Measurements from ENCODE around the gene RNU4-1. TPM values are rescaled to one million over a fixed set of nuclear protein-coding genes. Genes with fewer than 3 reads are reported as not detected.

RNU4-1 gene
- total and polyA plus RNA-seq, 3 experiments from 2014 or later: 628 to 678 TPM; not detected in 1

DNA sequence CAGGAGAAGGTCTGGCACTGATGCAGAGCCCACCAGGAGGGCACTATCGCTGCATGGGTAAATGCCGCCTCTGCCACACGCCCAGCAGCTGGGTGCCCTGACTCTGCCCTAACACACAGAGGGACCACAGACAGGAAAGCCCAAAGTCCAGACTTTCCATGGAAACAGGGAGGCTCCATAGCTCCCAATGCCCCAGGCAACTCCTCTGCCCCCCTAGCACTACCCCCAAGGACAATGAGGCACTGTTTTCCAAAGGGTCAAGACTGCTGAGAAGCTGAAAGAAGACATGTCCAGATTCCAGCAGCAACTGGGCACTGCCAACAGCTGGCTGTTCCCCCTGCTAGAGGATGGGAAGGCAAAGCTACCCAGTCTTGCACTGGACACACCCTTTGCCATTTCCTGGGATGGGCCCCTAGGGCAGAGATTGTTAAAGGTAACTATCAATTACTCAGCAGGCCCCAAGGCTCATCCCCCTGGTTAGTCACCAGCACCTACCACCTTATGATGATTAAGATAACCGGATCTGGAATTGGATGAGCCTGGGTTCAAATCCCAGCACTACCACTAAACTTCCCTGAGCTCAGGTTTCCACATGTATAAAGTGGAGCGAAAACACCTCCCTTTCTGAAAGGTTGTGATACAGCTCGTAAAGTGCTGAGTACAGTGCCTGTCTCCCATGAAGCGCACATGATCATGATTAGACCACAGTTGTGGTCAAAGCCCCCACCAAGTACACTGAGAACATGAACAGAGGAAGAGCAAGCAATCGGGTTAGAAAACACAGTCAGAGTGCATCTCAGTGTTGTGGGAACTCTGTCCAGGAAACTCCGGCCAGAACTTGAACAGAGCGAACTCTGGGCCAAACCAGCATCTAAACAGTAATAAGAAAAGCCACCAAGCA lies 30.8 kb downstream of the RNU4-1 start:
- Mint-ChIP-seq H3K9me3 (peaks cover 0 to 2% (median 0%) of the 10 kb centered on the region in 5 donors), H3K4me3 (peak overlapping the region; percentile 82 to 98 (median 94)), H3K4me1 (peaks cover 71 to 82% (median 73%) of the 10 kb centered on the region in 3 donors), H3K36me3 (peaks cover 0 to 34% (median 12%) of the 10 kb centered on the region in 3 donors), H3K27ac (peak overlapping the region; percentile 59 to 98 (median 91)), H3K27me3 (peaks cover 0 to 2% of the 10 kb centered on the region in 2 donors)
- H3K27ac ChIP-seq (ENCODE audit: low read depth, low read length): peak overlapping the region; percentile 34
- H3K9me3 ChIP-seq (ENCODE audit: low read length): no peaks in the 10 kb centered on the region
- DNase-seq: peak in 2 of 5 donors; percentile 40 to 57
- no peaks in the 10 kb centered on the region for H3K27me3 ChIP-seq (ENCODE audit: insufficient read depth, low read length, poor library complexity, severe bottlenecking)
- H3K4me3 ChIP-seq (ENCODE audit: low read length): peak overlapping the region; percentile 97
- H3K36me3 ChIP-seq (ENCODE audit: insufficient read depth, low read length): peaks cover 3% of the 10 kb centered on the region
- ChIA-PET POLR2A (interaction anchor here (0.5 to 6.7 kb wide), 6 partner anchors 11 to 61 kb away, joined by 3 to 101 read pairs (median 10); partner anchors contain the start of genes RNU4-1, RNU4-2 and RPLP0), CTCF (interaction anchor here (1.0 to 34.4 kb wide), 5 partner anchors 10 to 386 kb away, joined by 3 to 727 read pairs (median 120); partner anchors contain the start of gene RPLP0)
- peaks cover 77% of the 10 kb centered on the region for H3K4me1 ChIP-seq (ENCODE audit: insufficient read depth, low read length)

DNA sequence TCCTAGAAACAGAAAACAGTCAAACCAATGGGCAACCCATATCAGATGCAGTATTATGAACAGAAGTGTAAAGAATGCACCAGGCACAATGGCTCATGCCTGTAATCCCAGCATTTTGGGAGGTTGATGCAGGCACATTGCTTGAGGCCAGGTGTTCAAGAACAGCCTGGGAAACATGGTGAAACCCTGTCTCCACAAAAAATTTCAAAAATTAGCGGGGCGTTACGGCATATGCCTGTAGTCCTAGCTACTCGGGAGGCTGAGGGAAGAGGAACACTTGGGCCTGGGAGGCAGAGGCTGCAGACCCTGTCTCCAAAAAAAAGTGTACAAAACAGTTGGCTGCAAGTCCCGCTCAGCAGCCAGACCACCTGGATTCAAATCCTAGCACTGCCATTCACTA lies 32.4 kb downstream of the RNU4-1 start:
- no peaks in the 10 kb centered on the region for H3K9me3 Mint-ChIP-seq
- Histone ChIP-seq H3K36me3 (ENCODE audit: insufficient read depth, low read length) (peaks cover 3% of the 10 kb centered on the region), H3K27me3 (ENCODE audit: insufficient read depth, low read length, poor library complexity, severe bottlenecking) (no peaks in the 10 kb centered on the region), H3K4me3 (ENCODE audit: low read length) (no peak overlapping the region), H3K9me3 (ENCODE audit: low read length) (no peaks in the 10 kb centered on the region), H3K4me1 (ENCODE audit: insufficient read depth, low read length) (peaks cover 88% of the 10 kb centered on the region), H3K27ac (ENCODE audit: low read depth, low read length) (no peak overlapping the region)
- peaks cover 81 to 94% (median 85%) of the 10 kb centered on the region in 3 donors for H3K4me1 Mint-ChIP-seq
- peak overlapping the region; percentile 12 to 93 (median 80) for H3K27ac Mint-ChIP-seq
- no peaks in the 10 kb centered on the region for H3K27me3 Mint-ChIP-seq
- H3K36me3 Mint-ChIP-seq: peaks cover 0 to 42% (median 14%) of the 10 kb centered on the region in 3 donors
- H3K4me3 Mint-ChIP-seq: peak overlapping the region; percentile 24 to 94 (median 64)
- CTCF ChIA-PET: interaction anchor here (3.7 to 34.4 kb wide), 4 partner anchors 8 to 60 kb away, joined by 19 to 727 read pairs (median 133); partner anchors contain the start of gene RPLP0
- DNase-seq: no peak
- POLR2A ChIA-PET: interaction anchor here (0.6 to 6.7 kb wide), 3 partner anchors 9 to 418 kb away, joined by 4 to 101 read pairs (median 96); no protein-coding TSS in a partner anchor

- H3K9me3 Mint-ChIP-seq: no peaks in the 10 kb centered on the region
- Histone ChIP-seq H3K4me1 (ENCODE audit: insufficient read depth, low read length) (peaks cover 92% of the 10 kb centered on the region), H3K9me3 (ENCODE audit: low read length) (no peaks in the 10 kb centered on the region), H3K4me3 (ENCODE audit: low read length) (no peak overlapping the region), H3K36me3 (ENCODE audit: insufficient read depth, low read length) (peaks cover 6% of the 10 kb centered on the region), H3K27me3 (ENCODE audit: insufficient read depth, low read length, poor library complexity, severe bottlenecking) (no peaks in the 10 kb centered on the region), H3K27ac (ENCODE audit: low read depth, low read length) (no peak overlapping the region)
- H3K4me3 Mint-ChIP-seq: peak overlapping the region in 6 of 7 donors; percentile 8 to 94 (median 58)
- H3K4me1 Mint-ChIP-seq: peaks cover 87 to 96% (median 92%) of the 10 kb centered on the region in 3 donors
- ChIA-PET POLR2A (interaction anchor here (0.5 to 0.6 kb wide), 2 partner anchors 14 to 90 kb away, joined by 6 to 7 read pairs; no protein-coding TSS in a partner anchor), CTCF (interaction anchor here (1.0 to 34.4 kb wide), 3 partner anchors 7 to 34 kb away, joined by 4 to 727 read pairs (median 146); no protein-coding TSS in a partner anchor)
- no peak for DNase-seq
- peaks cover 7 to 44% (median 19%) of the 10 kb centered on the region in 3 donors for H3K36me3 Mint-ChIP-seq
- no peaks in the 10 kb centered on the region for H3K27me3 Mint-ChIP-seq
- H3K27ac Mint-ChIP-seq: peak overlapping the region; percentile 63 to 91 (median 78)
Observed at GRCh38 chr12:120259418-120260202, 33.4 kb downstream of the RNU4-1 start.

DNA sequence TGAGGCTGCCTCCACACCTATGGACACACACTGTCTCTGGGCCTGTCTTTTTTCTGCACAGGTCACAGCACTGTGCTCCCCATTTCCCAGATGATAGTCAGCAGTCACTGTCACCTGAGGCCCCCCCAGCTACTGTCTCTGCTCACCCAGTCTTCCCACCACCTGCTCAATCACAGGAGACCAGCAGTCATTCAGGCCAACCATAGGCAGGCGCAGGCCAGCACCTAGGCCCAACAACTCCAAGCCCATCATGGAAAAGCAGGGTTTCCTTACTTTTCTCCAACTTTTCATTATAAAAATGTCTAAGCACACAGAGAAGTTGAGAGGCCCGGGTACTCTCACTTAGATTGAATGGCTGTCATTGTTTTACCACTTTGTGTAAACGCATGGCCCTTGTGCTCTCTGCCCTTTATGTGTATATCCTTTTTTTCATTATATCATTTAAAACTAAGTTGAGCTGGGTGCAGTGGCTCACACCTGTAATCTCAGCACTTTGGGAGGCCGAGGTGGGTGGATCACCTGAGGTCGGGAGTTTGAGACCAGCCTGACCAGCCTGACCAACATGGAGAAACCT lies 34.6 kb downstream of the RNU4-1 start:
- peaks cover 8 to 42% (median 24%) of the 10 kb centered on the region in 3 donors for H3K36me3 Mint-ChIP-seq
- CTCF ChIA-PET: interaction anchor here (1.2 to 34.4 kb wide), 2 partner anchors 33 to 57 kb away, joined by 4 to 727 read pairs; partner anchors contain the start of gene RPLP0
- H3K27ac Mint-ChIP-seq: peak overlapping the region; percentile 52 to 98 (median 82)

GRCh38 chr12:120257041-120257821 lies 35.8 kb downstream of the RNU4-1 start:
- Histone ChIP-seq H3K9me3 (ENCODE audit: low read length) (no peaks in the 10 kb centered on the region), H3K4me3 (ENCODE audit: low read length) (no peak overlapping the region), H3K27ac (ENCODE audit: low read depth, low read length) (no peak overlapping the region), H3K27me3 (ENCODE audit: insufficient read depth, low read length, poor library complexity, severe bottlenecking) (no peaks in the 10 kb centered on the region), H3K36me3 (ENCODE audit: insufficient read depth, low read length) (peaks cover 5% of the 10 kb centered on the region), H3K4me1 (ENCODE audit: insufficient read depth, low read length) (peaks cover 93% of the 10 kb centered on the region)
- Mint-ChIP-seq H3K4me3 (peak overlapping the region in 5 of 7 donors; percentile 11 to 58 (median 28)), H3K27me3 (no peaks in the 10 kb centered on the region), H3K27ac (peak overlapping the region; percentile 65 to 98 (median 83)), H3K4me1 (peaks cover 84 to 96% (median 95%) of the 10 kb centered on the region in 3 donors), H3K36me3 (peaks cover 8 to 39% (median 17%) of the 10 kb centered on the region in 3 donors), H3K9me3 (no peaks in the 10 kb centered on the region)
- ChIA-PET POLR2A (interaction anchor here (1.0 kb wide), 1 partner anchor 9 kb away, joined by 3 read pairs; the partner anchor contains the start of gene PXN), CTCF (interaction anchor here (0.8 to 34.4 kb wide), 8 partner anchors 7 to 56 kb away, joined by 3 to 727 read pairs (median 4); partner anchors contain the start of genes PXN, RNU4-2 and RPLP0)
- no peak for DNase-seq

More for the DNA sequence above, 34.6 kb downstream of the RNU4-1 start:
- H3K27me3 Mint-ChIP-seq: no peaks in the 10 kb centered on the region
- Histone ChIP-seq H3K9me3 (ENCODE audit: low read length) (no peaks in the 10 kb centered on the region), H3K27ac (ENCODE audit: low read depth, low read length) (no peak overlapping the region), H3K36me3 (ENCODE audit: insufficient read depth, low read length) (peaks cover 5% of the 10 kb centered on the region), H3K27me3 (ENCODE audit: insufficient read depth, low read length, poor library complexity, severe bottlenecking) (no peaks in the 10 kb centered on the region), H3K4me1 (ENCODE audit: insufficient read depth, low read length) (peaks cover 93% of the 10 kb centered on the region), H3K4me3 (ENCODE audit: low read length) (no peak overlapping the region)
- peaks cover 85 to 96% (median 95%) of the 10 kb centered on the region in 3 donors for H3K4me1 Mint-ChIP-seq
- H3K9me3 Mint-ChIP-seq: no peaks in the 10 kb centered on the region
- POLR2A ChIA-PET: interaction anchor here (0.6 kb wide), 1 partner anchor 13 kb away, joined by 7 read pairs; no protein-coding TSS in a partner anchor
- no peak for DNase-seq
- H3K4me3 Mint-ChIP-seq: peak overlapping the region; percentile 20 to 75 (median 32)

DNA sequence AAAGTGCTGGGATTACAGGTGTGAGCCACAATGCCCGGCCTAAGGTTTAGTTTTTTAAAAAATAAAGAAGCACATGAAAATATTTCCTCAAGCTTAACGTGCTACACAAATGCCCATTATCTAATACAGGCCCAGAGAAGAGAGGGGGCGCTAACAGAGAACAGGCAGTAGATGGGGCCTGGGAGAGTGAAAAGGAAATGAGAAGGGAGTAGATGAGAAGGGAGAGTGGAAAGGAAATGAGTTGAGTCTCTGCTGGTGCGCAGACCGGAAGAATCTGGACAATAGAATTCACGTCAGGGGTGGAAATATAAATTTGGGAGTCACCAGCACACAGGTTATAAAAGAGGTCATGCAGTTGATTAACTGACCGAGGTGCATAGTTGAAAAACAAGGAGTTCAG lies 38.2 kb downstream of the RNU4-1 start:
- Mint-ChIP-seq H3K4me3 (peak overlapping the region; percentile 20 to 69 (median 49)), H3K27ac (peak overlapping the region; percentile 77 to 98 (median 94)), H3K36me3 (peaks cover 8 to 29% (median 15%) of the 10 kb centered on the region in 3 donors), H3K4me1 (peaks cover 80 to 96% (median 93%) of the 10 kb centered on the region in 3 donors), H3K27me3 (no peaks in the 10 kb centered on the region), H3K9me3 (no peaks in the 10 kb centered on the region)
- Histone ChIP-seq H3K36me3 (ENCODE audit: insufficient read depth, low read length) (peaks cover 5% of the 10 kb centered on the region), H3K4me3 (ENCODE audit: low read length) (no peak overlapping the region), H3K27ac (ENCODE audit: low read depth, low read length) (peak overlapping the region; percentile 10), H3K4me1 (ENCODE audit: insufficient read depth, low read length) (peaks cover 92% of the 10 kb centered on the region), H3K27me3 (ENCODE audit: insufficient read depth, low read length, poor library complexity, severe bottlenecking) (no peaks in the 10 kb centered on the region), H3K9me3 (ENCODE audit: low read length) (no peaks in the 10 kb centered on the region)
- ChIA-PET POLR2A (interaction anchor here (9.5 kb wide), 1 partner anchor 9 kb away, joined by 96 read pairs; the partner anchor contains the start of gene PXN), CTCF (interaction anchor here (1.0 to 34.4 kb wide), 5 partner anchors 10 to 54 kb away, joined by 4 to 727 read pairs (median 11); partner anchors contain the start of genes PXN and RPLP0)
- no peak for DNase-seq

Measured in CD8-positive, alpha-beta memory T cell (primary cell).